GM10248 (cell line): ENCODE measurements around the gene RBX1.

ENCODE experiments used
- CTCF ChIA-PET: fragments of 300-600 bp; sonication (Branson Sonifier 250); formaldehyde crosslinking; extraction: SDS; loops from one replicate; lab custom pipeline; 2021; ENCODE audit warnings: antibody characterized with exemption; lab: Yijun Ruan, JAX
- POLR2A ChIA-PET: fragments of 350-650 bp; sonication (Branson Sonifier 250); formaldehyde crosslinking; extraction: SDS; loops from one replicate; lab custom pipeline; 2020; ENCODE audit warnings: antibody characterized with exemption; lab: Yijun Ruan, JAX
- DNase-seq: peaks from one replicate; pipeline ENCODE4 v3.0.0; 2012; ENCODE audit errors: extremely low spot score
- CTCF ChIP-seq: IDR thresholded peaks from 2 replicates; pipeline ENCODE4 v1.5.1; 2012; ENCODE audit warnings: mild to moderate bottlenecking, low read depth; ENCODE audit errors: extremely low read depth, missing control alignments, control extremely low read depth

RBX1 gene

DNA sequence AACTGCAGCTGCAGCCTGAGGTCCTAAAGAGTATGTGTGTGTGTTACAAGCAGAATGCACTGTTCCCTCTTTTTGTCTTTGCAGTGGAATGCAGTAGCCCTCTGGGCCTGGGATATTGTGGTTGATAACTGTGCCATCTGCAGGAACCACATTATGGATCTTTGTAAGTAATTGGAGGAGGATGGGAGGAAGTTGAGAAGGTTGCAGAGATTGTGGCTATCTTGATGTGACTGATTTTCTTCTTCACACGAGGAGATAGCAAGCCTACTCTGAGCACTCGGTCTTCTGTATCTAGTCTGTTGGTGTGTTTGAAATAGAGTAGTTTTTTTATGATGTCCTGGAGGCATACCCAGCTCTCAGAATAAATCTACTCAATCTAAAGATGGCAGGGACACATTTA lies 2.3 kb downstream of the RBX1 start:
- CTCF ChIA-PET = interaction anchor here (1.8 to 3.7 kb wide), 2 partner anchors 11 to 31 kb away, joined by 6 to 13 read pairs; no protein-coding TSS in a partner anchor
- no peak for DNase-seq
- TF ChIP-seq CTCF = no peak
- POLR2A ChIA-PET = no interaction called here

GRCh38 chr22:40954113-40954512 lies 2.9 kb downstream of the RBX1 start:
- POLR2A ChIA-PET = no interaction called here
- DNase-seq = no peak
- no peak for TF ChIP-seq CTCF
- CTCF ChIA-PET = interaction anchor here (3.7 kb wide), 1 partner anchor 32 kb away, joined by 13 read pairs; no protein-coding TSS in a partner anchor

DNA sequence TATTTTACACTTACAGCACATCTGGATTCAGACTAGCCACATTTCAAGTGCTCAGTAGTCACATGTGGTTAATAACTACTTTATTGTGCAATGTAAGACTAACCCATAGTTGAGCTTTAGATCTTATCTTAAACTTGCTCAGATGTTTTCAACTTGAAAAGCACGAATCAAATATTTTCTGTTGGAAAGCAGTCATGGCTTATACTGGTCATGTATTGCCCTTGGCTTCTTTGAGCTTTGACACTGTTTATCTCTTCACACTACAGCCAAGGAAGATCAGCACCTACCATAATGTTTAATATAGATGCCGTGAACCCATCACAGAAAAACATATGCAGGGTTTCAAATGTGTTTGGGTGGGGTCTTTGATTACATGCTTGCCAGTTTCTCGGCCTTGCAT lies 4.4 kb downstream of the RBX1 start:
- CTCF ChIA-PET = interaction anchor here (1.6 kb wide), 1 partner anchor 11 kb away, joined by 3 read pairs; no protein-coding TSS in a partner anchor
- no peak for DNase-seq
- POLR2A ChIA-PET = no interaction called here
- TF ChIP-seq CTCF = no peak

- no peak for TF ChIP-seq CTCF
- ChIA-PET POLR2A (no interaction called here), CTCF (interaction anchor here (1.9 to 2.9 kb wide), 2 partner anchors 31 to 35 kb away, joined by 7 to 9 read pairs; no protein-coding TSS in a partner anchor)
- DNase-seq = no peak
Observed at GRCh38 chr22:40957601-40958000, 6.4 kb downstream of the RBX1 start.

DNA sequence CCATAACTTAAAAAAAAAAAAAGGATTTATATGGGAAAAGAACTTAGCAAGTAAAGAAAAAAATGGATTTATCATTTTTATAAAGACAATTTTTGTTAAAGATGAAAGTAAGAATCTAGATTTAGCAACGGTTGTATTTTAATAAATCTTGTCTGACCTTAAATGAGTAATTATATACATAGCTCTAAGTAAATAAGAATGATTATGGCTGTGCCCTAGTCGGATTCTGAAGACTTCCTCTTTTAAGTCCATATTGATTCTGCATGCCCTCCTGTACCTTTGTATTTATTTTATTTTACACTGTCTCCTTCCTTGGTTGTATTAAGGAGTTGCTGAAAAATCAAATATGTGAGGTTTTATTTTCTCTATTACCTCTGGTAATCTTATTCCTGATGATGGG lies 7.1 kb downstream of the RBX1 start:
- CTCF ChIA-PET = interaction anchor here (1.0 to 2.9 kb wide), 3 partner anchors 14 to 36 kb away, joined by 3 to 9 read pairs (median 7); no protein-coding TSS in a partner anchor
- DNase-seq = no peak
- TF ChIP-seq CTCF = no peak
- POLR2A ChIA-PET = no interaction called here

GRCh38 chr22:40960145-40960544 lies 9.0 kb downstream of the RBX1 start:
- ChIA-PET CTCF (interaction anchor here (1.0 to 2.9 kb wide), 3 partner anchors 12 to 37 kb away, joined by 3 to 9 read pairs (median 7); no protein-coding TSS in a partner anchor), POLR2A (no interaction called here)

More at GRCh38 chr22:40960145-40960544, 9.0 kb downstream of the RBX1 start:
- DNase-seq = no peak
- TF ChIP-seq CTCF = no peak
